GM18907 (cell line): ENCODE measurements around the gene RBBP8NL.

Experiments
- ATAC-seq: cut with Tn5 transposase; IDR thresholded peaks from one replicate; pipeline ENCODE4 v1.9.1; 2021; ENCODE audit warnings: mild to moderate bottlenecking, moderate library complexity; ENCODE audit not compliant: unreplicated experiment

Gene RBBP8NL

GRCh38 chr20:62394248-62395245 is 32.8 kb downstream of the RBBP8NL start:
- no peak for ATAC-seq

GRCh38 chr20:62393830-62394229 is 33.5 kb downstream of the RBBP8NL start:
- ATAC-seq, result no peak

GRCh38 chr20:62393335-62393665 is 34.0 kb downstream of the RBBP8NL start:
- no peak for ATAC-seq

- no peak for ATAC-seq
Observed at GRCh38 chr20:62392621-62393334, 34.6 kb downstream of the RBBP8NL start.

- no peak for ATAC-seq
Observed at GRCh38 chr20:62392077-62392418, 35.3 kb downstream of the RBBP8NL start.

- ATAC-seq, result no peak
Observed at GRCh38 chr20:62391165-62392076, 35.9 kb downstream of the RBBP8NL start.

- no peak for ATAC-seq
Observed at GRCh38 chr20:62390317-62391164, 36.8 kb downstream of the RBBP8NL start.

GRCh38 chr20:62389601-62390087 is 37.7 kb downstream of the RBBP8NL start:
- no peak for ATAC-seq

- no peak for ATAC-seq
Observed at GRCh38 chr20:62388839-62389600, 38.3 kb downstream of the RBBP8NL start.

- ATAC-seq, result no peak
Observed at GRCh38 chr20:62387933-62388635, 39.3 kb downstream of the RBBP8NL start.

- no peak for ATAC-seq
Observed at GRCh38 chr20:62387219-62387913, 40.0 kb downstream of the RBBP8NL start.

- peak; percentile 76 for ATAC-seq
Observed at GRCh38 chr20:62386383-62387218, 40.7 kb downstream of the RBBP8NL start, which contains the start of gene RPS21. Gene RPS21 (plus strand): TSS chr20:62387103. CDS start chr20:62387339, 236 bp downstream.

- peak; percentile 57 for ATAC-seq
Observed at GRCh38 chr20:62382306-62383198, 44.8 kb downstream of the RBBP8NL start.

- ATAC-seq, result no peak
Observed at GRCh38 chr20:62381842-62382241, 45.5 kb downstream of the RBBP8NL start.

GRCh38 chr20:62381202-62381797 is 46.0 kb downstream of the RBBP8NL start:
- no peak for ATAC-seq

- ATAC-seq, result no peak
Observed at GRCh38 chr20:62378215-62378614, 49.1 kb downstream of the RBBP8NL start.
